Activated T-cell treated with anti-CD3 and anti-CD28 coated beads for 48 hours (primary cell): Measurements from ENCODE around the gene RLN2.
"Not testable (repeated sequence)": the region's sequence is repeated elsewhere in the genome, so short reads cannot be mapped to it uniquely, and the experiment has no call there.

Source experiments
- DNase-seq: peaks from one replicate; pipeline ENCODE4 v3.0.0-alpha.2; 2020; ENCODE audit warnings: low read depth

Gene RLN2, protein sequence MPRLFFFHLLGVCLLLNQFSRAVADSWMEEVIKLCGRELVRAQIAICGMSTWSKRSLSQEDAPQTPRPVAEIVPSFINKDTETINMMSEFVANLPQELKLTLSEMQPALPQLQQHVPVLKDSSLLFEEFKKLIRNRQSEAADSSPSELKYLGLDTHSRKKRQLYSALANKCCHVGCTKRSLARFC

DNA sequence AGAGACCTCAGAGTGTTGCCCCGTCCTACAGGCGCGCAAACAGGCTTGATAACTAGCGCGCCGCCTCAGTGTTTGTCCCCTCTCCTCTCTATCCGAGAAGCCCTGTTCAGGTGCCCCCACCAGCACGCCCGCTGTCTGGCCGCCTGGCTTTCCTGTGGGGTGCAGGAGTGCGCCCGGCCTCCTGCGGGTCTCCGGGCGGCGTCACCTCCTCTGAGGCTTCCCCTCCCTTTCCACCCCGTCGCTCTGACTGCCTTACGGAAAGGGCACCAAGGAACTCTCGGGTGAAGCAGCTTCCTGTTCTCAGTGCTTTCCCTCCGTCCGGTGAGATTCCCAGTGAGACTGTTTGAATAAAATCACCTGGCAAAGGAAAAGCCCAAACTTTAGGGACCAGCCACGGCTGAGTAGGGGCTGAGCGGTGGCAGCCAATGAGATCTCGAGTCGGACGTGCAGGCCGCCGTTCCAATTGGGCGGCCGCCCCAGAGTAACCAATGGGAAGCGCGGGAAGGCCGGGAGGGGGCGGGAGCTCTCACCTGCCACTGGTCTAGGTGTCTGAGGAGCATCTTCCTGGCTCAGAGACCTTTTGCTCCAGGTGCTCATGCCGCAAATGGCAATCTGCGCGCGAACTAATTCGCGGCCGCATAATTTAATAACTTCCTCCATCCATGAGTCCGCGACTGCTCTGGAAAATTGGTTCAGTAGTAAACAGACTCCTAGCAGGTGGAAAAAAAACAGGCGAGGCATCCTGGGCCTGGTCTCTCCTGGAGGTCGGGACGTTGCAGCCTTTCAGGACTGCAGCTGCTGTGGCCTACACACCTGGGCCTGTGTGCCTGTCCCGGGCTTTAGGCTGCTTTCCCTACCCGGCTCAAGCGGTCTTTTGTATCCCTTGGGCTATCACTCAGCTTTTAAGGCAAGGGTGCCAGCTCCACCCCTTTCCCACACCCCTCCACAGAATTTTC, at the start of gene RLN2:
Gene RLN2, minus strand, starts transcription at position 877 of the 956 bp plus-strand sequence. Its CDS starts 136 bp downstream, at position 741.
- DNase-seq = not testable (repeated sequence)

DNA sequence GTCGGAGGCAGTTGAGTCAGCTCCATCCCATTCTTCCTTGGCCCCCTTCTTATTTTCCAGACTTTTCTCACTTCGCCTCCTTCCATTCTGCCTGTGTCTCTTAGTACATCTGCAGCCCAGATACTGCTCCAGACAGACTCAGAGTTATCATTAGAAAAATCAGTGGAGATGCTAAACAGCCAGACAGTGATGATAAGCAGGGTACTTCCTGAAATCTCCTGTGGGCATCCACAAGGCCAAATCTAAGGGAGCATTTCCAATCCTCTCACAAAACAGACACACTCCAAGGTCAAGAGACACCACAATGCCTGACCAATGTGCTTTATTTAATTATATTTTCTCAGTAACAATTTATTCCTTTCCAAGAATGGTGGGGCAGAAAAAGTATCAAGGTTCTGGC, 49.7 kb upstream of the RLN2 start:
- no peak for DNase-seq

DNA sequence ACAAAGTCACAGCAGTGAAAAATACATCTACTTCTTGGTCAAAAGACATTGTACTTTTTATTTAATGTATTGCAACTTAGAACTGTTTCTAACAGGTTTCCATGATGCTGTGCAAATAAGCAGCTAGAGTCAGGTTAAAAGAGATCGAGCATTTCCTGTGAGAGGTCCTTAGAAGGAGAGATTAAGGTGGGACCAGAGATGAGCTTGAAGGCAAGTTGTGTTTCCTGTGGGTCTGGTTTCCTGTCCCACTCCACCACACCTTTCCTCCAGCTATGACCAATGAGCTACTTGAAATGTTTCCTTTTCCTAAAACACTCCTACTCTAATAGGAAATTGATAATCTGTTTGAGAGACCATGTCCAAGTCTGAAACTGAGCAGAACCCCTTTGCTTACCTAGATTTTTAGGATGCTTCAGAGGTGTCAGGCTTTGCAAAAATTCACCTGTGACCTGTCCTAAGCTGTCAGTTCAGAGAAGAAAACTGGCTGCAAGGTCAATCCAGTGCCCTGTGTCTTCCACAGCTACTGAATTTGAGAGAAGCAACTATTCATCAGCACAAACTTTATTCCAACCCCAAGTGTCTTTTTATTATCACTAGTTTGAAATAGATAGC, 48.2 kb upstream of the RLN2 start:
- no peak for DNase-seq

DNA sequence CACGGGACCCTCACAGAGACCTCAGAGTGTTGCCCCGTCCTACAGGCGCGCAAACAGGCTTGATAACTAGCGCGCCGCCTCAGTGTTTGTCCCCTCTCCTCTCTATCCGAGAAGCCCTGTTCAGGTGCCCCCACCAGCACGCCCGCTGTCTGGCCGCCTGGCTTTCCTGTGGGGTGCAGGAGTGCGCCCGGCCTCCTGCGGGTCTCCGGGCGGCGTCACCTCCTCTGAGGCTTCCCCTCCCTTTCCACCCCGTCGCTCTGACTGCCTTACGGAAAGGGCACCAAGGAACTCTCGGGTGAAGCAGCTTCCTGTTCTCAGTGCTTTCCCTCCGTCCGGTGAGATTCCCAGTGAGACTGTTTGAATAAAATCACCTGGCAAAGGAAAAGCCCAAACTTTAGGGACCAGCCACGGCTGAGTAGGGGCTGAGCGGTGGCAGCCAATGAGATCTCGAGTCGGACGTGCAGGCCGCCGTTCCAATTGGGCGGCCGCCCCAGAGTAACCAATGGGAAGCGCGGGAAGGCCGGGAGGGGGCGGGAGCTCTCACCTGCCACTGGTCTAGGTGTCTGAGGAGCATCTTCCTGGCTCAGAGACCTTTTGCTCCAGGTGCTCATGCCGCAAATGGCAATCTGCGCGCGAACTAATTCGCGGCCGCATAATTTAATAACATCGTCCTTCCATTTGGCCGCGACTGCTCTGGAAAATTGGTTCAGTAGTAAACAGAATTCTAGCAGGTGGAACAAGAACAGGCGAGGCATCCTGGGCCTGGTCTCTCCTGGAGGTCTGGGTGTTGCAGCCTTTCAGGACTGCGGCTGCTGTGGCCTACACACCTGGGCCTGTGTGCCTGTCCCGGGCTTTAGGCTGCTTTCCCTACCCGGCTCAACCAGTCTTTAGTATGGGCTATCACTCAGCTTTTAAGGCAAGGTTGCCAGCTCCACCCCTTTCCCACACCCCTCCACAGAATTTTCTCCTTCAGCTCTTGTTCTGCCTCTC, 34.8 kb upstream of the RLN2 start, which contains the start of gene RLN1:
Gene RLN1, minus strand, starts transcription at position 885 of the 990 bp plus-strand sequence. Its CDS starts 130 bp downstream, at position 755.
- not testable (repeated sequence) for DNase-seq

DNA sequence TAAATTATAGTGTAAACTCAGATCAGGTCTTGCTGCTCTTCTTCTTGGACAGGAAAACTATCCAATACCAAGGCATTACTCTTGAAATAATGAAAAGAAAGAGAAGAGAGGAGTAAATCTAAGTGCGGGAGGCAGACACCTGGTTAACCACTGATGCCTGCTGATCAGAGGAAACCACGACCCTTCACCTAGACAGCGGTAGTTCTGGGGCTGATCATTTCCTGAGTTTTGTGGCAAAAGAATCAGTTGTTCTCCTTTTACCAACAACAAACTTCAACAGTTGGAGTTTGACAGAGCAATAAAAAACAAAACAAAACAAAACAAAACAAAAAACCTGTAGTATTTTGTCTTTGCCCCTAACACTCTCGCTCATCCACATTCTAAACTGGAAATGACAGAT, 32.2 kb upstream of the RLN2 start:
- DNase-seq = no peak

DNA sequence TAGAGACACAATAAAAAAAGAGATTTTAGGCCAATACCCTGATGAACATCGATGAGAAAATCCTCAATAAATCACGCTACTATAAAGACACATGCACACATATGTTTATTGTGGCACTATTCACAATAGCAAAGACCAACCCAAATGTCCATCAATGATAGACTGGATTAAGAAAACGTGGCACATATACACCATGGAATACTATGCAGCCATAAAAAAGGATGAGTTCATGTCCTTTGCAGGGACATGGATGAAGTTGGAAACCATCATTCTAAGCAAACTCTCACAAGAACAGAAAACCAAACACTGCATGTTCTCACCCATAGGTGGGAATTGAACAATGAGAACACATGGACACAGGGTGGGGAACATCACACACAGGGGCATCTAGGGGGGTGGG, 26.8 kb upstream of the RLN2 start:
- not testable (repeated sequence) for DNase-seq

DNA sequence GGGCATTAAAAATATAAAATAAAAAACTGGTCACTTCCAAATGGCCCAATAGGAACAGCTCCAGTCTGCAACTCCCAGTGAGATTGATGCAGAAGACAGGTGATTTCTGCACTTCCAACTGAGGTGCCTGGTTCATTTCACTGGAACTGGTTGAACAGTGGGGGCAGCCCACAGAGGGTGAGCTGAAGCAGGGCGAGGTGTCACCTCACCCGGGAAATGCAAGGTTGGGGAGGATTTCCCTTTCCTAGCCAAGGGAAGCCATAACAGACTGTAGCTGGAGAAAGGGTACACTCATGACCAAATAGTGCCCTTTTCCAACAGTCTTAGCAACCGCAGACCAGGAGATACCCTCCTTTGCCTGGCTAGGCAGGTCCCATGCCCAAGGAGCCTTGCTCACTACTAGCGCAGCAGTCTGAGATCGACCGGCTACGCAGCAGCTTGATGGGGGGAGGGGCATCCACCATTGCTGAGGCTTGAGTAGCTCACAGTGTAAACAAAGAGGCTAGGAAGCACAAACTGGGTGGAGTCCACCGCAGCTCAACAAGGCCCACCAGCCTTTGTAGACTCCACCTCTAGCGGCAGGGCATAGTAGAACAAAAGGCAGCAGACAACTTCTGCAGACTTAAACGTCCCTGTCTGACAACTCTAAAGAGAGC, 22.5 kb upstream of the RLN2 start:
- DNase-seq = peak; percentile 2

DNA sequence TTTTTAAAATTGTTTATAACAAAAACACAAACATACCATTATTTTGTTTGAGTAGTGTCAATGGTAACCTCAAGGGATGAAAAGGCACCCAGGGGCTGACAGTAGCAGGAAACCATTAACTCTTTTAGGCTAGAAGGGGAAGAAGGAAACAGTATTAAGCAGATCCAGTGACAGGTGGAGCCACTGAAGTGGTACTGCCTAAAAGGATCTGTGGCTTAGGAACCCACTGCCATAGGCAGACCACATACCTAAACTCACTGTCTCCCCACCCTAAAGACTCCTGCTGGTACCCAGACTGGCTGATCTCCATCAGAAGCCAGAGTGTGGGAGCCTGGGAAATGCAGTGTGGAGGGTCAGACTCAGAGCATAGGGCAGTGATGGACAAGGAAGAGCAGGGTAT, 21.7 kb upstream of the RLN2 start:
- DNase-seq = no peak

DNA sequence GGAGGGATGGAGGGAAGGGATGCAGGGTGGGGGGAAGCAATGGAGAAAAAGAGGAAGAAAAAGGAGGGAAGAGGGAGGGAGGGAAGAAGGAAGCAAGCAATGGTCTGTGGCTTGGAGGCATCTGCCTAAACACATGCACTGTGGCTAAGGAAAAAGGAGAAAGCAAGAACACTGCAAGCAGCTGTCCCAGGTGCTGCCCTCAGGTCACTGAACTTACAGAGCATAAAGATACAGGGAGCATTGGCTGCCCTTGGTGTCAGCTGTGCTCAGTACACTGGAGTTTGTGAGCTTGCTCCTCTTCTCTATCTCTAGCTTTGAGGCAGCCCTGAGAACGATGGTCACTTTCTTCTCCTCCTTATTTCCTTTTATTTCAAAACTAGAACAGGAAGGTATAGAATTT, 17.1 kb upstream of the RLN2 start:
- DNase-seq = not testable (repeated sequence)

DNA sequence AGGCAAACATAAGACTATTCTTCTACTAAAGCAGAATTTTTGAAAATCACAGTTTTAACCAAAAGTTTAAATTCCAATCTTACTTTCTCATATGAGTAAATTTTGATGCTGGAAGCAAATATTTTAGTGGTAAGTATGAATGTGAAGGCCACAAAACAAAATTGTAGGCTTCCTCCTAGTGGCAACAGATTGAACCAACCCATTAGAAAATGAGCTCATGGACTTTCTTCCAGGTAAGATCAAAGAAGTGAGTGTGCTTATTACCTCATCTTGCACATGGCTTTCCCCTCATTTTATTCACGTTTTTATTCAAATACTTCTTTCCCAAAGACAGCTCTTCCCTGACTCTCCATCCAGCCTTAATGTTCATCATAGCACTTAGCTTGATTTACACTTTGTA, 16.5 kb upstream of the RLN2 start:
- DNase-seq = no peak

DNA sequence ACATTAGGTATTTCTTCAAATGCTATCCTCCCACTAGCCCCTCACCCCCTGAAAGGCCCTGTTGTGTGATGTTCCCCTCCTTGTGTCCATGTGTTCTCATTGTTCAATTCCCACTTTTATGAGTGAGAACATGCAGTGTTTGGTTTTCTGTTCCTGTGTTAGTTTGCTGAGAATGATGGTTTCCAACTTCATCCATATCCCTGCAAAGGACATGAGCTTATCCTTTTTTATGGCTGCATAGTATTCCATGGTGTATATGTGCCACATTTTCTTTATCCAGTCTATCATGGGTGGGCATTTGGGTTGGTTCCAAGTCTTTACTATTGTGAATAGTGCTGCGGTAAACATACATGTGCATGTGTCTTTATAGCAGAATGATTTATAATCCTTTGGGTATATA, 11.9 kb upstream of the RLN2 start:
- not testable (repeated sequence) for DNase-seq

DNA sequence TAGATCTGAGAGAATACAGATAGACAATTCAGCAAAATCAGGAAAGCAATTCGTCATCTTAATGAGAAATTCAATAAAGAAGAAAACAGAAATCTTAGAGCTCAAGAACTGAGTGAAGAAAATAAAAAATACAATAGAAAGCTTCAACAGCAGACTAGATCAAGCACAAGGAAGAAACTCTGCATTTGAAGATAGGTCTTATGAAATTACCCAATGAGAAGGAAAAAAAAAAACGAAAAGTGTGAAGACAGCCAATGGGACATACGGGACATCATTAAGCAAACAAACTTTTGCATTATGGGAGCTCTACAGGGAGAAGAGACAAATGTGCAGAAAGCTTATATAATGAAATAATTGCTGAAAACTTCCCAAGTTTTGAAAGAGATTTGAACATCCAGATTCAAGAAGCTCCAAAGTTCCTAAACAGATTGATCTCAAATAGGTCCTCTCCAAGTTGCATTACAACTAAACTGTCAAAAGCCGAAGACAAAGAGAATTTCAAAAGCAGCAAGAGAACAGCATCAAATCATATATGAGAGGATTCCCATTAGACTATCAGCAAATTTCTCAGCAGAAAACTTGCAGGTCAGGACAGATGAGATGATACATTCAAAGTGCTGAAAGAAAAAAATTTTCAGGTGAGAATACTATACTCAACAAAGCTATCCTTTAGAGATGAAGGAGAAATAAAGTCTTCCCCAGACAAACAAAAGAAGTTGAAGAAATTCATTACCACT, 10.8 kb upstream of the RLN2 start:
- no peak for DNase-seq

DNA sequence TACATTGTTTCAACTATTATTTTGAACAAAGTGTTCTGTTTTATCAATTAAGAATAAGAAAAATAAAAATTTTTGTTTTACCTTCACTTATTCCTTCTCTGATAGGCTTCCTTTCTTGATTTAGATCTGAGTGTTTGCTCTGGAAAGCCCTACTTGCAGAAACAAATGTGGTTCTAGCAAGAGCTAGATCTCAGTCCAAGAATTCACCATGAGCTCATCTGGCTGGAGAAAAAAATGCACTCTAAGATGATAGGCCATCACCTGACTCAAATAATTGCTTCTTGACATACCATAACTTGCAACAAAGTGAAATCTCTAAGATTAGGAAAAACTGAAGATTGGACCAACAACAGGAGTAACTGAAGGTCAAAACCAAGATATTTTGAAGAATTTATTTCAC, 6.3 kb upstream of the RLN2 start:
- DNase-seq = no peak

DNA sequence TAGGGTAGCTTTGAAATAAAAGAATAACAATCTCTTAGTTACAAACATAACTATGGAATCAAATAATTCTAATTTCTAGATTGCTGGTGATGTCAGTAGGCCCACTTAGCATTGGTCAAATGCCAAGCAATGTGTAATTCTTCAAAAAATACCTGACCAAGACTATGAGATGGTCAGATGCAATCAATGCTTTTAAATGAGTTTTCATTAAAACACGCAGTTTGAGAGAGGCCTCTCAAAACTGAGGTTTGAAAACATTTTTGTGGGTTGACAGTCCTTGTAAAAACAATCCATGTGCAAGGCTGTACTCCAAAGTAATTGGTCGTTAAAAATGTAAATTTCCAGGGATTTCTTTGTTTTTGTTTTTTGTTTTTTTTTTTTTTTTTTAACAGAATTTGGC, 1.2 kb upstream of the RLN2 start:
- no peak for DNase-seq

DNA sequence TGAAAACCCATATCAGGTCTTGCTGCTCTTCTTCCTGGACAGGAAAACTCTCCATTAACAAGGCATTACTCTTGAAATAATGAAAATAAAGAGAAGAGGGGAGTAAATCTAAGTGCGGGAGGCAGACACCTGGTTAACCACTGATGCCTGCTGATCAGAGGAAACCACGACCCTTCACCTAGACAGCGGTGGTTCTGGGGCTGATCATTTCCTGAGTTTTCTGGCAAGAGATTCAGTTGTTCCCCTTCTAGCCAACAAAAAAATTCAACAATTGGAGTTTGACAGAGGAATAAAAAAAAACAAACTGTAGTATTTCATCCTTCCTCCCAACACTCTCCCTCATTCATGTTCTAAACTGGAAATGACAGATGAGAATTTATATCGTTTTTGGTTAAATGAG, 3.0 kb downstream of the RLN2 start:
- no peak for DNase-seq

DNA sequence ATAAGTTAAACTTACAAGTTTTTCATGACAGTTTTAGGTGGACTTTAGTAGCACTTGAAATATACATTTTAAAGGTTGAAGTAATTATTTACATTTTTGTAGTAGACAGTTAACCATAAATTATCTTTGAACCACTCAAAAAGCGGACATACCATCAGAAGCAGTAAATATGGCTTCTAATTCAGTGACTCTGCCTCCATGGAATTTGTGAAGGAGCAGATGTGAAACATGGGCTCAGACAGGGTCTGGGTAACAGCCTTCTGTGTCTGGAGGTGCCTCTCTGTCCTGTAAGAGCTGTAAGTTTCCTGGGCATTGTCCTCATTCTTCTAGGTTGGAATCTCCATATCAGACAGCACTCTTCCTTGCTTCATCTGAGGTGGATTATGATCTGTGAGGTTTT, 12.4 kb downstream of the RLN2 start:
- DNase-seq = no peak

DNA sequence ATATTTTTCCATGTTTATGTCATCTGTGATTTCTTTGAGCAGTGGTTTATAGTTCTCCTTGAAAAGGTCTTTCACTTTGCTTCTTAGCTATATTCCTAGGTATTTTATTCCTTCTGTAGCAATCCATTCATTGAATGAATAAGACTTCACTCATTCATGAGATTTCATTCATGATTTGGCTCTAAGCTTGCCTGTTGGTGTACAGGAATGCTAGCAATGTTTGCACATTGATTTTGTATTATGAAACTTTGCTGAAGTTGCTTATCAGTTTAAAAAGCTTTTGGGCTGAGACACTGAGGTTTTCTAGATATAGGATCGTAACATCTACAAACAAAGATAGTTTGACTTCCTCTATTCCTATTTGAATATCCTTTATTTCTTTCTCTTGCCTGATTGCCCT, 15.9 kb downstream of the RLN2 start:
- no peak for DNase-seq

DNA sequence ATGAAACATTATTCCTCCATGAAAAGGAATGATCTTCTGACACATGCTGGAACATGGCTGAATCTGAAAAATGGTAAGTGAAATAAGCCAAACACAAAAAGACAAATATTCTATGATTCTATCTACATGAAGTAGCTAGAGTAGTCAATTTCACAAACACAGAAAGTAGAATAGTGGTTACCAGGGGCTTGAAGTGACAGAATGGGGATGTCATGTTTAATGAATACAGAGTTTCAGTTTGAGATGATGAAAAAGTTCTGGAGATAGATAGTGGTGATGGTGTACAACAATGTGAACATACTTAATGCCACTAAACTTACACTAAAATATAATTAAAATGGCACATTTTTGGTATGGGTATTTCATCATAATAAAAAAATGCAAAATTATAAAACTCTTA, 18.3 kb downstream of the RLN2 start:
- no peak for DNase-seq

DNA sequence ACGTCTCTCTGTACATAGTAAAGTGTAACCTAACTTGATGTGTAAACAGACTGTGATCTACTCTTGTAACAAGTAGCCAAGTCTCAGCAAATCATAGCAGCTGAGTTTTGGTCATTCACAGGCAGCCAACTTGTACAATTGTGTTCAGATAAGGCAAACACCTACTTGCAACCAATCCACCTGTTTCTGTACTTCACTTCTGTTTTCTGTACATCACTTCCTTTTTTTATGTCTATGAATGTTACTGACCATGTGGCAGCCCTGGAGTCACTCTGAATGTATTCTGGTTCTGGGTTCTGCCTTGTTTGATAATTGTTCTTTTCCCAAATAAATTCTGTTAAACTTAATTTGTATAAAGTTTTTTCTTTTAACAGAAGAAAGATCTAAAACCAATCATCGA, 26.0 kb downstream of the RLN2 start:
- no peak for DNase-seq

DNA sequence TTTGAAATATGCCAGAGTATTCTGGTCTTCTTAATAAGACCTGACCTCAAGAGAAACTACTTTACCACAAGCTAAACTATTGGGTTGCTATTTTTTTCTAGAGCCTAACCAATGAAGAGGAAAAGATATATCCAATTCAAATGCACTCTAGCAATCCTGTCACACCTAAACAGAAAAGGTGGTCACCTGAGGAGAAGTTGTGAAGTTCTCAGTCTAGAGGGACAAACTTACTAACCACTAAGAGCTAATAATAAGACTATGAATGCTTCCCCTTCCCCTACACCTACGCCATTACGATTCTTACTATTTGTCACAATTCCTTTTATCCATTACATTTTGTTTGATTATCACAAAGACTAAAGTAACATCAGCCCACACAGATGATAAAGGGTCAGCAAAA, 29.7 kb downstream of the RLN2 start:
- no peak for DNase-seq
